Kidney epithelial cell (primary cell): Measurements from ENCODE around the gene LRRC8E. TPM values are rescaled to one million over a fixed set of nuclear protein-coding genes. Genes with fewer than 3 reads are reported as not detected.
A peak's percentile ranks its signal among the peaks of the same experiment; 100 is the strongest.

Source experiments
- DNase-seq: peaks from one replicate; pipeline ENCODE4 v3.0.0-alpha.2; 2010; ENCODE audit warnings: low read depth
- H3K27me3 ChIP-seq: 2 replicates; pipeline ENCODE4 v1.6.0; 2011; ENCODE audit warnings: low read length; ENCODE audit not compliant: control insufficient read depth, insufficient read depth
- H3K36me3 ChIP-seq: 2 replicates; pipeline ENCODE4 v1.5.1; 2011; ENCODE audit warnings: low read length; ENCODE audit not compliant: control insufficient read depth, insufficient read depth
- H3K4me3 ChIP-seq: 2 replicates; pipeline ENCODE4 v1.5.1; 2011; ENCODE audit warnings: low read depth, mild to moderate bottlenecking, control low read depth, low read length
- total RNA-seq: library from RNA; depleted of rRNA; stranded (reverse); fragments of >200 nt; gene quantifications from 2 replicates; pipeline ENCODE4 v1.2.3, GENCODE V29; 2015
- TF ChIP-seq, protein P1 (sequence below): IDR thresholded peaks from 2 replicates; pipeline ENCODE4 v1.5.1; 2011; ENCODE audit warnings: mild to moderate bottlenecking, moderate library complexity, low read length, control low read depth, inconsistent platforms; ENCODE audit not compliant: insufficient read depth, poor library complexity, severe bottlenecking

Gene LRRC8E
- total RNA-seq, 1 donor from 2014 or later, result 11.6 TPM

GRCh38 chr19:7903244-7904073, 15.1 kb downstream of the LRRC8E start, which contains the start of gene MAP2K7:
Gene MAP2K7, plus strand, starts transcription at chr19:7903877. Its CDS starts 68 bp downstream, at chr19:7903945.
- peak; percentile 87 for DNase-seq
- Histone ChIP-seq H3K27me3 (no peaks in the 10 kb centered on the region), H3K4me3 (peak within 1 kb of the TSS; percentile 84), H3K36me3 (peaks cover 1% of the 10 kb centered on the region)
- TF ChIP-seq, protein P1, sequence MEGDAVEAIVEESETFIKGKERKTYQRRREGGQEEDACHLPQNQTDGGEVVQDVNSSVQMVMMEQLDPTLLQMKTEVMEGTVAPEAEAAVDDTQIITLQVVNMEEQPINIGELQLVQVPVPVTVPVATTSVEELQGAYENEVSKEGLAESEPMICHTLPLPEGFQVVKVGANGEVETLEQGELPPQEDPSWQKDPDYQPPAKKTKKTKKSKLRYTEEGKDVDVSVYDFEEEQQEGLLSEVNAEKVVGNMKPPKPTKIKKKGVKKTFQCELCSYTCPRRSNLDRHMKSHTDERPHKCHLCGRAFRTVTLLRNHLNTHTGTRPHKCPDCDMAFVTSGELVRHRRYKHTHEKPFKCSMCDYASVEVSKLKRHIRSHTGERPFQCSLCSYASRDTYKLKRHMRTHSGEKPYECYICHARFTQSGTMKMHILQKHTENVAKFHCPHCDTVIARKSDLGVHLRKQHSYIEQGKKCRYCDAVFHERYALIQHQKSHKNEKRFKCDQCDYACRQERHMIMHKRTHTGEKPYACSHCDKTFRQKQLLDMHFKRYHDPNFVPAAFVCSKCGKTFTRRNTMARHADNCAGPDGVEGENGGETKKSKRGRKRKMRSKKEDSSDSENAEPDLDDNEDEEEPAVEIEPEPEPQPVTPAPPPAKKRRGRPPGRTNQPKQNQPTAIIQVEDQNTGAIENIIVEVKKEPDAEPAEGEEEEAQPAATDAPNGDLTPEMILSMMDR, result peak; percentile 60

GRCh38 chr19:7904074-7905020, 16.0 kb downstream of the LRRC8E start:
- TF ChIP-seq, protein P1, result no peak
- peaks cover 1% of the 10 kb centered on the region for H3K36me3 ChIP-seq
- H3K4me3 ChIP-seq, result peak overlapping the region; percentile 84
- H3K27me3 ChIP-seq, result no peaks in the 10 kb centered on the region
- DNase-seq, result no peak

DNA sequence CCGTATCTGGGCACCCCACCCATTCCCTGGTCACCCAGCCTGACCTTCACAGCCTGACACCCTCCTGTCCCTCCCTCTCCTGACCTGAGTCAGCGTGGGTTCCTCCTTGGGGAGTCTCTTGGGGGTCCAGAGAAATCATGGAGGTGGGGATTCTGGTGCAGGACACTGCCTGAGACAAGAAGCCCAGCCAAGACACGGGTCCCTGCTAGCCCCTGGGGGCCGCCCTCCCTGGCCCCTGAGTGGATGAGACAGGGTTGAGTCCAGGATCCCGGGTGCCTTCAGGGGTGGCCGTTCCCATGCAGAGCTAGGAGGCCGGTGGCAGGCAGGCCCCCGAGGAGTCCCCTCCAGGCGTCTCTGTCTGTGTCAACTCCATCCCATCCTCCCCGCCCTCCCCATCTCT, 17.0 kb downstream of the LRRC8E start:
- no peak overlapping the region for H3K4me3 ChIP-seq
- TF ChIP-seq, protein P1, result no peak
- peaks cover 1% of the 10 kb centered on the region for H3K36me3 ChIP-seq
- no peaks in the 10 kb centered on the region for H3K27me3 ChIP-seq
- DNase-seq, result no peak

DNA sequence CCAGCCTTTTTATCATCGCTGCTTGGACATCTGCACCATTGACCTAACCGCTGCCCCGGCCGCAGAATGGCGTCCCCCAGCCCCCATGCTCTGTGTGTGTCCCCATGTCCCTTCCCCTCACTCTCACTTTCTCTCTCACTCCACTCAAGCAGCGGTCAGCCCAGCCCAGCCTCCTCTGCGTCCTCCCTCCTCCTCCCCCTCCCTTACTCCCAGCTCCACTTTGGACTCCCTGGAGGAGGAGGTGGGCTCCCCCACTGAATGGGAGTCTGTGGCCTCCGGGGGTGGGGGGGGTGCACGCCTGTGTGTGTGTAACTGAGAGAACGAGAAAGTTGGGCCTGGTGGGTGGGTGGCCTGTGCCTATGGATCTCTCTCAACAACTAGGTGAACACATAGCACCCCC, 17.5 kb downstream of the LRRC8E start:
- TF ChIP-seq, protein P1, result no peak
- Histone ChIP-seq H3K4me3 (no peak overlapping the region), H3K36me3 (peaks cover 1% of the 10 kb centered on the region), H3K27me3 (no peaks in the 10 kb centered on the region)
- DNase-seq, result no peak

DNA sequence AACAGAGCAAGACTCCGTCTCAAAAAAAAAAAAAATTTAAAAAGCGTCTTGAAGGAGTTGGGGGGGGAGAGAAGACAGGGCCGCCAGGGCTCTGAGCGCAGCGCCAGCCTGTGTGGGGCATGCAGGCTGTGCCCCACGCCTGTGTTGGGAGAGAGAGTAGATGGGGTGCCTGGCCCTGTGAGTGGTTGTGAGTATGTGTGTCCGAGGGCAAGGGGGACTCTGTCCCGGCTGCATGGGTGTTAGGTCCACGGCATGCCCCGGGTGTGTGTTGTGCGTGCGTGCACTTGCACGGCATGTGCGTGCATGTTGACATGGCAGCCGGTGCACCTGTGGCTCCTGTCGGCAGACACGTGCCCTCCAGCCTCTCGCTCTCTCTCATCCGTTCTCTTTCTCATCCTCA, 18.8 kb downstream of the LRRC8E start:
- Histone ChIP-seq H3K27me3 (no peaks in the 10 kb centered on the region), H3K36me3 (peaks cover under 1% of the 10 kb centered on the region), H3K4me3 (no peak overlapping the region)
- no peak for DNase-seq
- TF ChIP-seq, protein P1, result no peak
